ENCODE results near the gene KIF17. TPM values are rescaled to one million over a fixed set of nuclear protein-coding genes. Genes with fewer than 3 reads are reported as not detected.
A peak's percentile ranks its signal among the peaks of the same experiment; 100 is the strongest.
"Not testable (repeated sequence)": the region's sequence is repeated elsewhere in the genome, so short reads cannot be mapped to it uniquely, and the experiment has no call there.

KIF17 gene
- total RNA-seq, 1 donor from 2014 or later, result 2.2 TPM

GRCh38 chr1:20719871-20720620 lies 2.2 kb upstream of the KIF17 start:
- H3K27me3 ChIP-seq, result peaks cover 35% of the 10 kb centered on the region
- Mint-ChIP-seq H3K4me1 (peaks cover 16% of the 10 kb centered on the region), H3K4me3 (no peak overlapping the region), H3K9me3 (no peaks in the 10 kb centered on the region), H3K27me3 (ENCODE audit: insufficient read depth, low read depth) (peaks cover 12% of the 10 kb centered on the region), H3K36me3 (no peaks in the 10 kb centered on the region), H3K27ac (no peak overlapping the region)
- no peaks in the 10 kb centered on the region for H3K36me3 ChIP-seq
- no peak overlapping the region for H3K4me3 ChIP-seq
- H4K20me1 ChIP-seq (ENCODE audit: low read depth), result no peaks in the 10 kb centered on the region
- TF ChIP-seq EZH2 (IDR thresholded peaks at IDR 0.05) (no peak), EZH2phosphoT487 (IDR thresholded peaks at IDR 0.05) (no peak)
- TF ChIP-seq, protein P1, sequence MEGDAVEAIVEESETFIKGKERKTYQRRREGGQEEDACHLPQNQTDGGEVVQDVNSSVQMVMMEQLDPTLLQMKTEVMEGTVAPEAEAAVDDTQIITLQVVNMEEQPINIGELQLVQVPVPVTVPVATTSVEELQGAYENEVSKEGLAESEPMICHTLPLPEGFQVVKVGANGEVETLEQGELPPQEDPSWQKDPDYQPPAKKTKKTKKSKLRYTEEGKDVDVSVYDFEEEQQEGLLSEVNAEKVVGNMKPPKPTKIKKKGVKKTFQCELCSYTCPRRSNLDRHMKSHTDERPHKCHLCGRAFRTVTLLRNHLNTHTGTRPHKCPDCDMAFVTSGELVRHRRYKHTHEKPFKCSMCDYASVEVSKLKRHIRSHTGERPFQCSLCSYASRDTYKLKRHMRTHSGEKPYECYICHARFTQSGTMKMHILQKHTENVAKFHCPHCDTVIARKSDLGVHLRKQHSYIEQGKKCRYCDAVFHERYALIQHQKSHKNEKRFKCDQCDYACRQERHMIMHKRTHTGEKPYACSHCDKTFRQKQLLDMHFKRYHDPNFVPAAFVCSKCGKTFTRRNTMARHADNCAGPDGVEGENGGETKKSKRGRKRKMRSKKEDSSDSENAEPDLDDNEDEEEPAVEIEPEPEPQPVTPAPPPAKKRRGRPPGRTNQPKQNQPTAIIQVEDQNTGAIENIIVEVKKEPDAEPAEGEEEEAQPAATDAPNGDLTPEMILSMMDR (IDR thresholded peaks at IDR 0.05), result no peak
- peaks cover 4% of the 10 kb centered on the region for H3F3A ChIP-seq (ENCODE audit: low read depth)
- no peak overlapping the region for H2AFZ ChIP-seq (replicated peaks)
- no peaks in the 10 kb centered on the region for H3K4me1 ChIP-seq
- H3K9me3 ChIP-seq (ENCODE audit: low read depth), result no peaks in the 10 kb centered on the region
- H3K4me2 ChIP-seq, result no peak overlapping the region
- H3K27ac ChIP-seq, result no peak overlapping the region
- H3K9ac ChIP-seq, result no peak overlapping the region
- no peak for DNase-seq (ENCODE audit: low spot score)
- H3K79me2 ChIP-seq (ENCODE audit: low read depth), result no peaks in the 10 kb centered on the region

- Mint-ChIP-seq H3K9me3 (no peaks in the 10 kb centered on the region), H3K27me3 (ENCODE audit: insufficient read depth, low read depth) (peaks cover 12% of the 10 kb centered on the region), H3K4me1 (peaks cover 16% of the 10 kb centered on the region), H3K36me3 (no peaks in the 10 kb centered on the region), H3K27ac (no peak overlapping the region), H3K4me3 (peak overlapping the region; percentile 84)
- H3K4me2 ChIP-seq, result no peak overlapping the region
- H3F3A ChIP-seq (ENCODE audit: low read depth), result peaks cover 4% of the 10 kb centered on the region
- H3K4me3 ChIP-seq, result no peak overlapping the region
- no peak overlapping the region for H2AFZ ChIP-seq (replicated peaks)
- no peaks in the 10 kb centered on the region for H4K20me1 ChIP-seq (ENCODE audit: low read depth)
- no peaks in the 10 kb centered on the region for H3K4me1 ChIP-seq
- no peaks in the 10 kb centered on the region for H3K36me3 ChIP-seq
- no peaks in the 10 kb centered on the region for H3K79me2 ChIP-seq (ENCODE audit: low read depth)
- H3K9ac ChIP-seq, result no peak overlapping the region
- H3K27ac ChIP-seq, result no peak overlapping the region
- H3K27me3 ChIP-seq, result peaks cover 35% of the 10 kb centered on the region
- no peaks in the 10 kb centered on the region for H3K9me3 ChIP-seq (ENCODE audit: low read depth)
- no peak for DNase-seq (ENCODE audit: low spot score)
- TF ChIP-seq EZH2 (IDR thresholded peaks at IDR 0.05), result no peak
- TF ChIP-seq, protein P1 (IDR thresholded peaks at IDR 0.05), result no peak
- no peak for TF ChIP-seq EZH2phosphoT487 (IDR thresholded peaks at IDR 0.05)
Observed at GRCh38 chr1:20719261-20719660, 1.5 kb upstream of the KIF17 start.

GRCh38 chr1:20718343-20718882 lies 606 bp upstream of the KIF17 start:
- peak overlapping the region; percentile 67 for H3K27ac Mint-ChIP-seq

GRCh38 chr1:20716232-20716631 lies 1.6 kb downstream of the KIF17 start:
- peaks cover 4% of the 10 kb centered on the region for H3F3A ChIP-seq (ENCODE audit: low read depth)
- no peak overlapping the region for H2AFZ ChIP-seq (replicated peaks)
- no peak overlapping the region for H3K4me2 ChIP-seq
- no peaks in the 10 kb centered on the region for H3K9me3 ChIP-seq (ENCODE audit: low read depth)
- DNase-seq (ENCODE audit: low spot score), result no peak
- H3K27ac ChIP-seq, result no peak overlapping the region
- H3K4me3 ChIP-seq, result no peak overlapping the region
- no peaks in the 10 kb centered on the region for H3K4me1 ChIP-seq
- no peak overlapping the region for H3K9ac ChIP-seq
- TF ChIP-seq EZH2phosphoT487 (IDR thresholded peaks at IDR 0.05) (no peak), EZH2 (IDR thresholded peaks at IDR 0.05) (no peak)
- TF ChIP-seq, protein P1 (IDR thresholded peaks at IDR 0.05), result no peak
- no peaks in the 10 kb centered on the region for H3K79me2 ChIP-seq (ENCODE audit: low read depth)
- Mint-ChIP-seq H3K27me3 (ENCODE audit: insufficient read depth, low read depth) (peaks cover 15% of the 10 kb centered on the region), H3K9me3 (no peaks in the 10 kb centered on the region), H3K4me1 (peaks cover 24% of the 10 kb centered on the region), H3K27ac (no peak overlapping the region), H3K36me3 (no peaks in the 10 kb centered on the region), H3K4me3 (peak overlapping the region; percentile 81)
- H3K36me3 ChIP-seq, result no peaks in the 10 kb centered on the region
- H4K20me1 ChIP-seq (ENCODE audit: low read depth), result no peaks in the 10 kb centered on the region
- H3K27me3 ChIP-seq, result peaks cover 35% of the 10 kb centered on the region

More at GRCh38 chr1:20718343-20718882, 606 bp upstream of the KIF17 start:
- H4K20me1 ChIP-seq (ENCODE audit: low read depth); H2AFZ ChIP-seq (replicated peaks); H3K9me3 Mint-ChIP-seq; H3F3A ChIP-seq (ENCODE audit: low read depth); DNase-seq (ENCODE audit: low spot score); H3K27ac ChIP-seq; H3K9ac ChIP-seq; H3K9me3 ChIP-seq (ENCODE audit: low read depth); H3K79me2 ChIP-seq (ENCODE audit: low read depth); H3K36me3 Mint-ChIP-seq; H3K36me3 ChIP-seq; H3K4me1 ChIP-seq: not testable (repeated sequence)
- H3K27me3 ChIP-seq, result peaks cover 35% of the 10 kb centered on the region
- Mint-ChIP-seq H3K4me3 (peak overlapping the region; percentile 84), H3K27me3 (ENCODE audit: insufficient read depth, low read depth) (peaks cover 14% of the 10 kb centered on the region), H3K4me1 (peaks cover 16% of the 10 kb centered on the region)
- H3K4me3 ChIP-seq, result peak overlapping the region; percentile 48
- peak overlapping the region; percentile 78 for H3K4me2 ChIP-seq

Data from neural progenitor cell (in vitro differentiated cells).